ENCODE data around the gene FOXF2.

DNA sequence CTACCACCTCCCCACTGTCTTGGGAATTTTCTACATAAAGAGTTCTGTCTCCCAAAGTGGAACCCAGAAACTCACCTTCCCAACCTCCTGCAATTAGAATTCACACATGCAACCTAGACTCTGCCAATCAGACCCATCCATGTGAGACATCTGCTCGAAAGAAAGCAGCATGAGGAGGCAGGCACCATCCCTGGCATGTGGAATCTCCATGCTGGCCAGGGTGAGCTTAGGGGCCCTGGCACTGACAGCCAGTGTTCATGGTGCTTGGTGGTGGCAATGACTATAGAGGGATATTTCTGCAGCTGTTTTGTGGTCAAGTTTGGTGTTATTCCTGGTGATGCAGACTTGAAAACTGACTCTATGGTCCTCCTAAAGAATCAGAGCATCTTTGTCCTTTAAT lies 17.4 kb upstream of the FOXF2 start:
- TF ChIP-seq, protein P1, sequence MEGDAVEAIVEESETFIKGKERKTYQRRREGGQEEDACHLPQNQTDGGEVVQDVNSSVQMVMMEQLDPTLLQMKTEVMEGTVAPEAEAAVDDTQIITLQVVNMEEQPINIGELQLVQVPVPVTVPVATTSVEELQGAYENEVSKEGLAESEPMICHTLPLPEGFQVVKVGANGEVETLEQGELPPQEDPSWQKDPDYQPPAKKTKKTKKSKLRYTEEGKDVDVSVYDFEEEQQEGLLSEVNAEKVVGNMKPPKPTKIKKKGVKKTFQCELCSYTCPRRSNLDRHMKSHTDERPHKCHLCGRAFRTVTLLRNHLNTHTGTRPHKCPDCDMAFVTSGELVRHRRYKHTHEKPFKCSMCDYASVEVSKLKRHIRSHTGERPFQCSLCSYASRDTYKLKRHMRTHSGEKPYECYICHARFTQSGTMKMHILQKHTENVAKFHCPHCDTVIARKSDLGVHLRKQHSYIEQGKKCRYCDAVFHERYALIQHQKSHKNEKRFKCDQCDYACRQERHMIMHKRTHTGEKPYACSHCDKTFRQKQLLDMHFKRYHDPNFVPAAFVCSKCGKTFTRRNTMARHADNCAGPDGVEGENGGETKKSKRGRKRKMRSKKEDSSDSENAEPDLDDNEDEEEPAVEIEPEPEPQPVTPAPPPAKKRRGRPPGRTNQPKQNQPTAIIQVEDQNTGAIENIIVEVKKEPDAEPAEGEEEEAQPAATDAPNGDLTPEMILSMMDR (IDR thresholded peaks at IDR 0.05), result no peak
- TF ChIP-seq POLR2AphosphoS5 (IDR thresholded peaks at IDR 0.05) (no peak), POLR2A (IDR thresholded peaks at IDR 0.05) (no peak)
